HepG2 (cell line): ENCODE data around the gene FNDC3B. TPM values are rescaled to one million over a fixed set of nuclear protein-coding genes. Genes with fewer than 3 reads are reported as not detected.
A peak's percentile ranks its signal among the peaks of the same experiment; 100 is the strongest.

Experiments
- ATAC-seq: fragments of 200-7000 bp; cut with Tn5 transposase; 3 replicates; pipeline ENCODE4 v1.9.1; 2020; ENCODE audit warnings: mild to moderate bottlenecking, moderate library complexity
- BruUV-seq: library from RNA; stranded (reverse); fragments of 400-500 nt; replicated peaks from 2 replicates; lab custom pipeline; 2021; lab: Mats Ljungman, UMichigan
- CTCF ChIA-PET: fragments of 300-600 bp; formaldehyde crosslinking; extraction: SDS; loops from one replicate; lab custom pipeline; 2021; ENCODE audit warnings: low total read pairs, inconsistent platforms, low intra/inter-chr PET ratio; lab: Yijun Ruan, JAX
- POLR2A ChIA-PET: fragments of 350-600 bp; sonication (Branson Sonifier 250); formaldehyde crosslinking; loops from one replicate; lab custom pipeline; 2020; ENCODE audit warnings: antibody characterized with exemption, inconsistent platforms; lab: Yijun Ruan, JAX
- DNase-seq: peaks from one replicate; pipeline ENCODE4 v3.0.0-alpha.2; 2015; ENCODE audit warnings: low spot score
- FAIRE-seq: peaks from 3 replicates; lab custom pipeline; 2011; peaks lifted over from hg19 to GRCh38; lab: Jason Lieb, UNC
- H2AFZ ChIP-seq: one replicate; pipeline ENCODE4 v1.6.1; 2011; ENCODE audit warnings: low read length, inconsistent platforms
- H3K27ac ChIP-seq: fragments of 300-600 bp; 3 replicates; pipeline ENCODE4 v1.8.0; 2011; ENCODE audit warnings: mixed run types, mild to moderate bottlenecking, mixed read lengths, low read length, inconsistent platforms; ENCODE audit not compliant: insufficient read depth; ENCODE audit errors: extremely low read length
- H3K27me3 ChIP-seq, 2 experiments: fragments of 200-600 bp in 1 of 2; 2 replicates in 1 of 2; 3 replicates in 1 of 2; pipeline versions ENCODE4 v1.6.0 to v1.8.0; 2011; ENCODE audit warnings: low read length in 2 of 2, mild to moderate bottlenecking in 2 of 2, moderate library complexity in 2 of 2, inconsistent platforms in 1 of 2; ENCODE audit not compliant: insufficient read depth in 2 of 2, control insufficient read depth in 1 of 2
- H3K36me3 ChIP-seq, 2 experiments: fragments of 200-600 bp in 1 of 2; replicated peaks in 1 of 2; 2 replicates in 1 of 2; 3 replicates in 1 of 2; pipeline versions ENCODE4 v1.5.1 to v1.8.0; 2011; ENCODE audit warnings: low read length in 2 of 2, inconsistent platforms in 1 of 2; ENCODE audit not compliant: insufficient read depth in 2 of 2, control insufficient read depth in 1 of 2
- H3K4me1 ChIP-seq: 2 replicates; pipeline ENCODE4 v1.5.1; 2012; ENCODE audit warnings: low read length, inconsistent platforms; ENCODE audit not compliant: insufficient read depth
- H3K4me2 ChIP-seq: 2 replicates; pipeline ENCODE4 v1.6.0; 2011; ENCODE audit warnings: low read depth, low read length, inconsistent platforms
- H3K4me3 ChIP-seq, 3 experiments: fragments of 200-600 bp in 1 of 3; sonication (generic), shearing (Covaris generic) in 1 of 3; replicated peaks in 1 of 3; 2 replicates each; pipeline ENCODE4 v1.5.1; 2011 to 2016; ENCODE audit warnings: low read length in 3 of 3, inconsistent platforms in 2 of 3, low read depth in 2 of 3, mild to moderate bottlenecking in 2 of 3, control low read depth in 1 of 3, mixed read lengths in 1 of 3; ENCODE audit not compliant: insufficient read depth in 1 of 3
- H3K79me2 ChIP-seq: one replicate; pipeline ENCODE4 v1.6.1; 2011; ENCODE audit warnings: low read length, inconsistent platforms; ENCODE audit not compliant: insufficient read depth
- H3K9ac ChIP-seq: 2 replicates; pipeline ENCODE4 v1.6.0; 2011; ENCODE audit warnings: mild to moderate bottlenecking, low read depth, low read length, inconsistent platforms; ENCODE audit not compliant: insufficient read depth
- H3K9me3 ChIP-seq: 2 replicates; pipeline ENCODE4 v1.5.1; 2012; ENCODE audit warnings: mild to moderate bottlenecking, low read length
- H4K20me1 ChIP-seq: 2 replicates; pipeline ENCODE4 v1.6.0; 2011; ENCODE audit warnings: inconsistent platforms, mild to moderate bottlenecking, low read length, moderate library complexity; ENCODE audit not compliant: insufficient read depth
- CEBPB ChIP-seq: IDR thresholded peaks from 2 replicates; pipeline ENCODE4 v1.6.1; 2011; ENCODE audit warnings: low read depth, low read length, improper control_type of control experiment, borderline replicate concordance
- POLR2AphosphoS2 ChIP-seq: IDR thresholded peaks from 2 replicates; pipeline ENCODE4 v1.6.1; 2011; ENCODE audit warnings: low read depth, low read length, improper control_type of control experiment
- RBM22 ChIP-seq: fragments of 200-400 bp; formaldehyde crosslinking; optimal IDR thresholded peaks from 2 replicates; pipeline ENCODE3; 2017; ENCODE audit warnings: mild to moderate bottlenecking, low read length, moderate library complexity
- ZNF720 ChIP-seq: sonication (generic); formaldehyde crosslinking; IDR thresholded peaks from 2 replicates; pipeline ENCODE4 v1.4.0; 2020; ENCODE audit warnings: missing genetic modification reagents
- WGBS: methylation state at CpG from one replicate; pipeline ENCODE4 v1.1.6; 2017; ENCODE audit warnings: low lambda C conversion rate; 5-methylcytosine and 5-hydroxymethylcytosine counted together
- in situ Hi-C: cut with HindIII; loops from 2 replicates; pipeline ENCODE4 v1.10.0; 2017; ENCODE audit warnings: low pct_unique_long_range_greater_than_20kb; ENCODE audit not compliant: extremely low pct_ligation_motif_present
- intact Hi-C: fragments of 100-400 bp; cut with micrococcal nuclease; formaldehyde crosslinking; loops from one replicate; pipeline ENCODE4 v1.10.0; 2022; ENCODE audit not compliant: unreplicated experiment
- polyA plus RNA-seq, 8 experiments: library from polyadenylated mRNA; depleted of rRNA in 3 of 8; stranded (reverse) in 7 of 8; unstranded in 1 of 8; fragments of >200 nt; fragmentation: Illumina TruSeq in 4 of 8; extraction: Trizol in 4 of 8; gene quantifications; 2 replicates each; pipeline versions ENCODE4 v1.2.1 to v1.2.3, GENCODE V29; 2011 to 2016; ENCODE audit warnings: low read depth in 4 of 8, missing spikeins in 1 of 8, mixed read lengths in 1 of 8; ENCODE audit not compliant: insufficient read depth in 1 of 8
- total RNA-seq, 5 experiments: library from RNA; depleted of rRNA; stranded (reverse); fragments of >200 nt; fragmentation: Illumina TruSeq; extraction: Trizol; gene quantifications; 2 replicates each; pipeline ENCODE4 v1.2.3, GENCODE V29; 2016; ENCODE audit warnings: low read depth in 1 of 5
- TF ChIP-seq, protein P1 (sequence below): sonication (generic); formaldehyde crosslinking; IDR thresholded peaks from 2 replicates; pipeline ENCODE4 v1.5.0; 2020; ENCODE audit warnings: mild to moderate bottlenecking, missing genetic modification reagents, borderline replicate concordance
- TF ChIP-seq, protein P2 (sequence below): sonication (generic); formaldehyde crosslinking; IDR thresholded peaks from 2 replicates; pipeline ENCODE4 v1.5.0; 2020; ENCODE audit warnings: mild to moderate bottlenecking, missing genetic modification reagents, borderline replicate concordance

Gene FNDC3B
- total and polyA plus RNA-seq, 2 of the 13 experiments (the other 11 are each of a cell fraction or from before 2014, with no cell fraction given), result 74.8 to 103 TPM

DNA sequence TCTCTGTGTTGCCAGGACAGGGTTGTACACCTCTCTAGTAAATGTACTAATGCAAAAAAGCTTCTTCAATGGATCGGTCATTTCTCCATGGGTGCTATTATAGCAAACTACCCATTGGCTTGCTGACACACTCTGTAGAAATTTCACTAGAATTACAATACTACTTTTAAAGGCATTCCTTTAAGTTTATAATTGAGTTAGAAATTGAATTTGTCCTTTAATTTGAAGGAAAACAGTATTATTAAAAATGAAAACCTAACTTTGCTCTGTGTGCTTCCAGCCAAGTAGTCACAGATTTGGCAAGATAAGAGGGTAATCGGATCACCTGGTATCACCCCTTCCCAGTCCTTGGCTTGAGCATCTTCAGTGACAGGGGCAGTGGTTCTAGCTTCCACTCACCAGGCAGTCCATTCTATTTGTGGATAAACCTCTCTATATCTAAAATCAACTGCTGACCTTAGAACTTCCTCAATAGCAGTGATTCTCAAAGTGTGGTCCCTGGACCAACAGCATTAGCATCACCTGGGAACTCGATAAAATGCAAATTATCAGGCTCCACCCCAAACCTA, 315.6 kb downstream of the FNDC3B start:
- WGBS, result 100% methylated on average over 3 of the region's 3 CpGs
- Histone ChIP-seq H3K36me3 (peaks cover 38 to 88% of the 10 kb centered on the region in 2 experiments), H3K9me3 (no peaks in the 10 kb centered on the region), H3K27ac (no peak overlapping the region), H3K4me2 (no peak overlapping the region), H3K4me3 (no peak overlapping the region), H3K27me3 (no peaks in the 10 kb centered on the region), H2AFZ (no peak overlapping the region), H3K4me1 (no peaks in the 10 kb centered on the region), H3K79me2 (no peaks in the 10 kb centered on the region), H3K9ac (no peak overlapping the region), H4K20me1 (peaks cover 56% of the 10 kb centered on the region)
- TF ChIP-seq CEBPB (no peak), ZNF720 (CRISPR knock-in tag) (no peak), POLR2AphosphoS2 (no peak), RBM22 (peak; percentile 82)
- TF ChIP-seq, protein P1, sequence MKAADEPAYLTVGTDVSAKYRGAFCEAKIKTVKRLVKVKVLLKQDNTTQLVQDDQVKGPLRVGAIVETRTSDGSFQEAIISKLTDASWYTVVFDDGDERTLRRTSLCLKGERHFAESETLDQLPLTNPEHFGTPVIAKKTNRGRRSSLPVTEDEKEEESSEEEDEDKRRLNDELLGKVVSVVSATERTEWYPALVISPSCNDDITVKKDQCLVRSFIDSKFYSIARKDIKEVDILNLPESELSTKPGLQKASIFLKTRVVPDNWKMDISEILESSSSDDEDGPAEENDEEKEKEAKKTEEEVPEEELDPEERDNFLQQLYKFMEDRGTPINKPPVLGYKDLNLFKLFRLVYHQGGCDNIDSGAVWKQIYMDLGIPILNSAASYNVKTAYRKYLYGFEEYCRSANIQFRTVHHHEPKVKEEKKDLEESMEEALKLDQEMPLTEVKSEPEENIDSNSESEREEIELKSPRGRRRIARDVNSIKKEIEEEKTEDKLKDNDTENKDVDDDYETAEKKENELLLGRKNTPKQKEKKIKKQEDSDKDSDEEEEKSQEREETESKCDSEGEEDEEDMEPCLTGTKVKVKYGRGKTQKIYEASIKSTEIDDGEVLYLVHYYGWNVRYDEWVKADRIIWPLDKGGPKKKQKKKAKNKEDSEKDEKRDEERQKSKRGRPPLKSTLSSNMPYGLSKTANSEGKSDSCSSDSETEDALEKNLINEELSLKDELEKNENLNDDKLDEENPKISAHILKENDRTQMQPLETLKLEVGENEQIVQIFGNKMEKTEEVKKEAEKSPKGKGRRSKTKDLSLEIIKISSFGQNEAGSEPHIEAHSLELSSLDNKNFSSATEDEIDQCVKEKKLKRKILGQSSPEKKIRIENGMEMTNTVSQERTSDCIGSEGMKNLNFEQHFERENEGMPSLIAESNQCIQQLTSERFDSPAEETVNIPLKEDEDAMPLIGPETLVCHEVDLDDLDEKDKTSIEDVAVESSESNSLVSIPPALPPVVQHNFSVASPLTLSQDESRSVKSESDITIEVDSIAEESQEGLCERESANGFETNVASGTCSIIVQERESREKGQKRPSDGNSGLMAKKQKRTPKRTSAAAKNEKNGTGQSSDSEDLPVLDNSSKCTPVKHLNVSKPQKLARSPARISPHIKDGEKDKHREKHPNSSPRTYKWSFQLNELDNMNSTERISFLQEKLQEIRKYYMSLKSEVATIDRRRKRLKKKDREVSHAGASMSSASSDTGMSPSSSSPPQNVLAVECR (CRISPR knock-in tag), result no peak
- TF ChIP-seq, protein P2, sequence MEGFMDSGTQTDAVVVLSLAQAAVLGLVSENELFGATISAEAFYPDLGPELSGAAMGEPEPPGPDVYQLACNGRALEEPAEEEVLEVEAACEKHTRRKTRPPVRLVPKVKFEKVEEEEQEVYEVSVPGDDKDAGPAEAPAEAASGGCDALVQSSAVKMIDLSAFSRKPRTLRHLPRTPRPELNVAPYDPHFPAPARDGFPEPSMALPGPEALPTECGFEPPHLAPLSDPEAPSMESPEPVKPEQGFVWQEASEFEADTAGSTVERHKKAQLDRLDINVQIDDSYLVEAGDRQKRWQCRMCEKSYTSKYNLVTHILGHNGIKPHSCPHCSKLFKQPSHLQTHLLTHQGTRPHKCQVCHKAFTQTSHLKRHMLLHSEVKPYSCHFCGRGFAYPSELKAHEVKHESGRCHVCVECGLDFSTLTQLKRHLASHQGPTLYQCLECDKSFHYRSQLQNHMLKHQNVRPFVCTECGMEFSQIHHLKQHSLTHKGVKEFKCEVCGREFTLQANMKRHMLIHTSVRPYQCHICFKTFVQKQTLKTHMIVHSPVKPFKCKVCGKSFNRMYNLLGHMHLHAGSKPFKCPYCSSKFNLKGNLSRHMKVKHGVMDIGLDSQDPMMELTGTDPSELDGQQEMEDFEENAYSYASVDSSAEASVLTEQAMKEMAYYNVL, result no peak
- no peak for ATAC-seq
- FAIRE-seq, result no peak
- BruUV-seq, result TSS peak; percentile 1
- ChIA-PET POLR2A (no interaction called here), CTCF (no interaction called here)
- intact Hi-C loops (loop anchor here (10.0 kb wide), 1 partner anchor 310 kb away; no protein-coding TSS in a partner anchor), in situ Hi-C loops (no loop called here)
- no peak for DNase-seq
